Skeletal muscle tissue (tissue), 4 donors: Measurements from ENCODE around the gene ZFYVE28. TPM values are rescaled to one million over a fixed set of nuclear protein-coding genes. Genes with fewer than 3 reads are reported as not detected.

Source experiments
- H3K27ac ChIP-seq: one replicate; pipeline ENCODE4 v1.7.0; 2013; ENCODE audit warnings: mild to moderate bottlenecking, low read depth, low read length, inconsistent platforms
- H3K27me3 ChIP-seq, 3 donors: one replicate each; pipeline ENCODE4 v1.7.0; 2013; ENCODE audit warnings: low read length in 3 of 3; ENCODE audit not compliant: control insufficient read depth in 3 of 3, insufficient read depth in 3 of 3
- H3K36me3 ChIP-seq, 3 donors: one replicate each; pipeline ENCODE4 v1.7.0; 2013; ENCODE audit warnings: low read length in 3 of 3; ENCODE audit not compliant: control insufficient read depth in 3 of 3, insufficient read depth in 3 of 3
- H3K4me1 ChIP-seq, 3 donors: one replicate each; pipeline ENCODE4 v1.7.0; 2013; ENCODE audit warnings: low read length in 3 of 3, mild to moderate bottlenecking in 3 of 3; ENCODE audit not compliant: control insufficient read depth in 3 of 3, insufficient read depth in 3 of 3
- H3K4me3 ChIP-seq, 3 donors: one replicate each; pipeline ENCODE4 v1.7.0; 2013; ENCODE audit warnings: low read length in 3 of 3
- H3K9ac ChIP-seq, 3 donors: one replicate each; pipeline ENCODE4 v1.7.0; 2013; ENCODE audit warnings: low read length in 3 of 3, mild to moderate bottlenecking in 3 of 3, moderate library complexity in 2 of 3, low read depth in 1 of 3
- H3K9me3 ChIP-seq, 3 donors: one replicate each; pipeline ENCODE4 v1.7.0; 2013; ENCODE audit warnings: low read length in 3 of 3; ENCODE audit not compliant: control insufficient read depth in 3 of 3
- total RNA-seq: library from RNA; depleted of rRNA; stranded (reverse); fragments of >200 nt; gene quantifications from one replicate; pipeline ENCODE4 v1.2.3, GENCODE V29; 2014
- donor health status: Osteomylitis.

ZFYVE28 gene
- total RNA-seq, 1 donor from 2014 or later: 1.0 TPM

GRCh38 chr4:2330091-2331042 lies 88.1 kb downstream of the ZFYVE28 start:
- H3K4me1 ChIP-seq: no peaks in the 10 kb centered on the region
- peaks cover 0 to 3% (median 0%) of the 10 kb centered on the region in 3 donors for H3K36me3 ChIP-seq
- no peak overlapping the region for H3K4me3 ChIP-seq
- no peak overlapping the region for H3K9ac ChIP-seq
- H3K27ac ChIP-seq: no peak overlapping the region
- no peaks in the 10 kb centered on the region for H3K27me3 ChIP-seq
- H3K9me3 ChIP-seq: peaks cover 0 to 6% (median 0%) of the 10 kb centered on the region in 3 donors

GRCh38 chr4:2327579-2327978 lies 90.9 kb downstream of the ZFYVE28 start:
- Histone ChIP-seq H3K4me3 (no peak overlapping the region), H3K27me3 (no peaks in the 10 kb centered on the region), H3K9ac (no peak overlapping the region), H3K36me3 (no peaks in the 10 kb centered on the region), H3K9me3 (peaks cover 0 to 6% (median 0%) of the 10 kb centered on the region in 3 donors), H3K27ac (no peak overlapping the region), H3K4me1 (no peaks in the 10 kb centered on the region)

- H3K9ac ChIP-seq: no peak overlapping the region
- H3K9me3 ChIP-seq: peaks cover 0 to 6% (median 0%) of the 10 kb centered on the region in 3 donors
- no peaks in the 10 kb centered on the region for H3K36me3 ChIP-seq
- no peaks in the 10 kb centered on the region for H3K4me1 ChIP-seq
- H3K27me3 ChIP-seq: no peaks in the 10 kb centered on the region
- H3K4me3 ChIP-seq: no peak overlapping the region
- no peak overlapping the region for H3K27ac ChIP-seq
These were observed 93.6 kb downstream of the ZFYVE28 start for GRCh38 chr4:2324891-2325290.

GRCh38 chr4:2322841-2323240 lies 95.6 kb downstream of the ZFYVE28 start:
- H3K27me3 ChIP-seq: no peaks in the 10 kb centered on the region
- H3K9me3 ChIP-seq: peaks cover 0 to 4% (median 0%) of the 10 kb centered on the region in 3 donors
- H3K4me1 ChIP-seq: no peaks in the 10 kb centered on the region
- no peak overlapping the region for H3K9ac ChIP-seq
- H3K36me3 ChIP-seq: no peaks in the 10 kb centered on the region
- no peak overlapping the region for H3K4me3 ChIP-seq
- H3K27ac ChIP-seq: no peak overlapping the region

GRCh38 chr4:2322227-2322626 lies 96.2 kb downstream of the ZFYVE28 start:
- no peaks in the 10 kb centered on the region for H3K9me3 ChIP-seq
- no peaks in the 10 kb centered on the region for H3K4me1 ChIP-seq
- no peaks in the 10 kb centered on the region for H3K27me3 ChIP-seq
- no peak overlapping the region for H3K4me3 ChIP-seq
- H3K36me3 ChIP-seq: no peaks in the 10 kb centered on the region
- H3K9ac ChIP-seq: no peak overlapping the region
- no peak overlapping the region for H3K27ac ChIP-seq

GRCh38 chr4:2321279-2322196 lies 96.9 kb downstream of the ZFYVE28 start:
- H3K27ac ChIP-seq: no peak overlapping the region
- H3K9ac ChIP-seq: no peak overlapping the region
- no peak overlapping the region for H3K4me3 ChIP-seq
- no peaks in the 10 kb centered on the region for H3K9me3 ChIP-seq
- no peaks in the 10 kb centered on the region for H3K36me3 ChIP-seq
- H3K27me3 ChIP-seq: no peaks in the 10 kb centered on the region
- H3K4me1 ChIP-seq: no peaks in the 10 kb centered on the region

- H3K27me3 ChIP-seq: no peaks in the 10 kb centered on the region
- no peak overlapping the region for H3K27ac ChIP-seq
- no peaks in the 10 kb centered on the region for H3K9me3 ChIP-seq
- H3K4me3 ChIP-seq: no peak overlapping the region
- H3K36me3 ChIP-seq: no peaks in the 10 kb centered on the region
- no peak overlapping the region for H3K9ac ChIP-seq
- H3K4me1 ChIP-seq: no peaks in the 10 kb centered on the region
These were observed 97.7 kb downstream of the ZFYVE28 start for GRCh38 chr4:2320746-2321145.

- Histone ChIP-seq H3K36me3 (no peaks in the 10 kb centered on the region), H3K9me3 (no peaks in the 10 kb centered on the region), H3K4me3 (no peak overlapping the region), H3K9ac (no peak overlapping the region), H3K4me1 (no peaks in the 10 kb centered on the region), H3K27ac (no peak overlapping the region), H3K27me3 (no peaks in the 10 kb centered on the region)
These were observed 98.3 kb downstream of the ZFYVE28 start for GRCh38 chr4:2320152-2320551.

GRCh38 chr4:2318885-2319284 lies 99.6 kb downstream of the ZFYVE28 start:
- Histone ChIP-seq H3K27ac (no peak overlapping the region), H3K27me3 (no peaks in the 10 kb centered on the region), H3K36me3 (no peaks in the 10 kb centered on the region), H3K9me3 (no peaks in the 10 kb centered on the region), H3K4me1 (no peaks in the 10 kb centered on the region), H3K4me3 (no peak overlapping the region), H3K9ac (no peak overlapping the region)

GRCh38 chr4:2318476-2318875 lies 100.0 kb downstream of the ZFYVE28 start:
- no peaks in the 10 kb centered on the region for H3K27me3 ChIP-seq
- no peak overlapping the region for H3K9ac ChIP-seq
- H3K4me3 ChIP-seq: no peak overlapping the region
- H3K27ac ChIP-seq: no peak overlapping the region
- no peaks in the 10 kb centered on the region for H3K4me1 ChIP-seq
- no peaks in the 10 kb centered on the region for H3K9me3 ChIP-seq
- no peaks in the 10 kb centered on the region for H3K36me3 ChIP-seq
